HG03175 (cell line): ENCODE data around the gene UTP14C.
"Not testable (repeated sequence)": the region's sequence is repeated elsewhere in the genome, so short reads cannot be mapped to it uniquely, and the experiment has no call there.

Source experiments
- ATAC-seq: cut with Tn5 transposase; IDR thresholded peaks from one replicate; pipeline ENCODE4 v1.9.1; 2021; ENCODE audit warnings: mild to moderate bottlenecking, moderate library complexity; ENCODE audit not compliant: unreplicated experiment

The UTP14C gene

GRCh38 chr13:52001120-52001731 lies 23.3 kb upstream of the UTP14C start:
- peak; percentile 88 for ATAC-seq

GRCh38 chr13:52002361-52002760 lies 22.1 kb upstream of the UTP14C start:
- ATAC-seq, result no peak

- ATAC-seq, result no peak
These were observed 20.9 kb upstream of the UTP14C start for GRCh38 chr13:52003541-52003940.

GRCh38 chr13:52004511-52005170 lies 19.9 kb upstream of the UTP14C start:
- ATAC-seq, result no peak

- ATAC-seq, result no peak
These were observed 18.5 kb upstream of the UTP14C start for GRCh38 chr13:52005841-52006522.

- no peak for ATAC-seq
These were observed 17.8 kb upstream of the UTP14C start for GRCh38 chr13:52006523-52007245.

GRCh38 chr13:52009946-52010345 lies 14.5 kb upstream of the UTP14C start:
- no peak for ATAC-seq

GRCh38 chr13:52010890-52011631 lies 13.4 kb upstream of the UTP14C start, which contains the start of gene ATP7B:
TSS of gene ATP7B (minus strand) at chr13:52011450. CDS start at chr13:52011337, 113 bp downstream.
- ATAC-seq, result no peak

GRCh38 chr13:52011632-52012511 lies 12.6 kb upstream of the UTP14C start, which contains the start of gene ALG11:
TSS of gene ALG11 (plus strand) at chr13:52012398. CDS start at chr13:52012419, 21 bp downstream.
- peak; percentile 100 for ATAC-seq

- ATAC-seq, result no peak
These were observed 12.0 kb upstream of the UTP14C start for GRCh38 chr13:52012512-52012836.

GRCh38 chr13:52016296-52016695 lies 8.2 kb upstream of the UTP14C start:
- no peak for ATAC-seq

GRCh38 chr13:52020191-52020590 lies 4.3 kb upstream of the UTP14C start:
- ATAC-seq, result no peak

- no peak for ATAC-seq
These were observed 2.1 kb upstream of the UTP14C start for GRCh38 chr13:52022356-52022755.

- ATAC-seq, result no peak
These were observed 1.2 kb downstream of the UTP14C start for GRCh38 chr13:52025475-52026245.

- ATAC-seq, result no peak
These were observed 1.7 kb downstream of the UTP14C start for GRCh38 chr13:52026246-52026626.

GRCh38 chr13:52027832-52028231 lies 3.3 kb downstream of the UTP14C start:
- no peak for ATAC-seq

GRCh38 chr13:52029569-52029968 lies 5.1 kb downstream of the UTP14C start:
- ATAC-seq, result no peak

- not testable (repeated sequence) for ATAC-seq
These were observed 5.9 kb downstream of the UTP14C start for GRCh38 chr13:52030401-52030800.

GRCh38 chr13:52033039-52033438 lies 8.5 kb downstream of the UTP14C start:
- ATAC-seq, result no peak
